K562 (cell line): Measurements from ENCODE around the gene SHANK1. TPM values are rescaled to one million over a fixed set of nuclear protein-coding genes. Genes with fewer than 3 reads are reported as not detected.

Experiments used
- ARNT ChIP-seq, 2 experiments: fragments of 450-650 bp; IDR thresholded peaks; 2 replicates each; pipeline ENCODE4 v1.6.1; 2016; ENCODE audit warnings: mild to moderate bottlenecking in 1 of 2
- CBFB ChIP-seq: sonication (generic); formaldehyde crosslinking; IDR thresholded peaks from 2 replicates; pipeline ENCODE4 v1.4.0; 2020; ENCODE audit warnings: mild to moderate bottlenecking, missing genetic modification reagents
- CEBPB ChIP-seq: fragments of 450-650 bp; IDR thresholded peaks from 2 replicates; pipeline ENCODE4 v1.6.1; 2016; ENCODE audit warnings: missing genetic modification characterization, missing compliant biosample characterization
- CXXC5 ChIP-seq: fragments of 250-450 bp; sonication (Bioruptor Pico); IDR thresholded peaks from 2 replicates; pipeline ENCODE4 v1.8.0; 2022; ENCODE audit warnings: inconsistent platforms, mild to moderate bottlenecking, moderate library complexity
- ETV5 ChIP-seq: sonication (generic); formaldehyde crosslinking; IDR thresholded peaks from 2 replicates; pipeline ENCODE4 v1.4.0; 2020; ENCODE audit warnings: low read depth, mild to moderate bottlenecking, missing genetic modification reagents
- FOXJ2 ChIP-seq: fragments of 200-800 bp; sonication (Bioruptor generic); IDR thresholded peaks from 2 replicates; pipeline ENCODE4 v1.6.1; 2016; ENCODE audit warnings: missing genetic modification characterization, missing compliant biosample characterization
- FOXK1 ChIP-seq: sonication (generic); formaldehyde crosslinking; IDR thresholded peaks from 2 replicates; pipeline ENCODE4 v1.8.0; 2022; ENCODE audit warnings: missing genetic modification reagents, mild to moderate bottlenecking, borderline replicate concordance
- FOXK2 ChIP-seq, 2 experiments: fragments of 450-650 bp; IDR thresholded peaks in 1 of 2; conservative IDR thresholded peaks in 1 of 2; 2 replicates each; pipeline ENCODE4 v1.6.1; 2016; ENCODE audit warnings: low read depth in 2 of 2, mild to moderate bottlenecking in 1 of 2
- HDAC2 ChIP-seq: fragments of 450-650 bp; IDR thresholded peaks from 2 replicates; pipeline ENCODE4 v1.6.1; 2016; ENCODE audit warnings: mild to moderate bottlenecking
- HMGN3 ChIP-seq: IDR thresholded peaks from 2 replicates; pipeline ENCODE4 v1.6.1; 2011; ENCODE audit warnings: borderline replicate concordance, low read depth, mild to moderate bottlenecking, mixed read lengths, low read length; ENCODE audit not compliant: insufficient read length; ENCODE audit errors: extremely low read depth
- NBN ChIP-seq: fragments of 450-650 bp; IDR thresholded peaks from 2 replicates; pipeline ENCODE4 v1.6.1; 2016; ENCODE audit warnings: low read depth, mild to moderate bottlenecking
- NFE2 ChIP-seq: IDR thresholded peaks from 2 replicates; pipeline ENCODE4 v1.6.1; 2014; ENCODE audit warnings: antibody characterized with exemption, low read depth
- NFIX ChIP-seq: fragments of 250-450 bp; sonication (Bioruptor Pico); IDR thresholded peaks from 2 replicates; pipeline ENCODE4 v1.4.0; 2020; ENCODE audit warnings: low read depth, mild to moderate bottlenecking, moderate library complexity
- PKNOX1 ChIP-seq: fragments of 450-650 bp; IDR thresholded peaks from 2 replicates; pipeline ENCODE4 v1.6.1; 2016
- SMARCB1 ChIP-seq: IDR thresholded peaks from 2 replicates; pipeline ENCODE4 v1.6.1; 2011; ENCODE audit warnings: improper control_type of control experiment, low read depth; ENCODE audit not compliant: insufficient read length
- SMARCC2 ChIP-seq: fragments of 450-650 bp; IDR thresholded peaks from 2 replicates; pipeline ENCODE4 v1.6.1; 2017; ENCODE audit warnings: antibody characterized with exemption, moderate library complexity, mild to moderate bottlenecking, low read depth
- SNIP1 ChIP-seq: fragments of 450-650 bp; IDR thresholded peaks from 2 replicates; pipeline ENCODE4 v1.7.1; 2017; ENCODE audit warnings: low read depth, mild to moderate bottlenecking
- ZFPM2 ChIP-seq: fragments of 250-450 bp; sonication (Bioruptor Pico); IDR thresholded peaks from 2 replicates; pipeline ENCODE4 v1.5.1; 2022; ENCODE audit warnings: mild to moderate bottlenecking
- ZNF311 ChIP-seq: fragments of 250-450 bp; sonication (Bioruptor Pico); IDR thresholded peaks from 2 replicates; pipeline ENCODE4 v1.4.0; 2020; ENCODE audit warnings: mild to moderate bottlenecking, moderate library complexity
- ZNF57 ChIP-seq: fragments of 450-650 bp; formaldehyde crosslinking; IDR thresholded peaks from 2 replicates; pipeline ENCODE4 v1.4.0; 2020; ENCODE audit warnings: mild to moderate bottlenecking, moderate library complexity
- polyA plus RNA-seq, 8 experiments: library from polyadenylated mRNA; depleted of rRNA in 4 of 8; stranded (reverse) in 5 of 8; unstranded in 3 of 8; fragments of >200 nt; fragmentation: Nextera tagmentation in 2 of 8; fragmentation: Illumina TruSeq in 1 of 8; extraction: Ambion mirVana in 2 of 8; extraction: Trizol in 1 of 8; gene quantifications; 2 replicates each; pipeline versions ENCODE4 v1.2.1 to v1.2.3, GENCODE V29; 2011 to 2014; ENCODE audit warnings: inconsistent platforms in 1 of 8, missing spikeins in 1 of 8
- total RNA-seq, 7 experiments: library from RNA; depleted of rRNA in 6 of 7; stranded (reverse); fragments of >200 nt in 6 of 7; fragmentation: Illumina TruSeq in 2 of 7; extraction: Trizol in 2 of 7; gene quantifications; 2 replicates each; pipeline versions ENCODE4 v1.2.1 to v1.2.3, GENCODE V29; 2011 to 2021; ENCODE audit warnings: low replicate concordance in 1 of 7
- TF ChIP-seq, protein P1 (sequence below): fragments of 450-650 bp; formaldehyde crosslinking; IDR thresholded peaks from 2 replicates; pipeline ENCODE4 v1.4.0; 2022; ENCODE audit warnings: missing genetic modification characterization
- TF ChIP-seq, protein P2 (sequence below): sonication (generic); formaldehyde crosslinking; IDR thresholded peaks from 2 replicates; pipeline ENCODE4 v1.8.1; 2023; ENCODE audit warnings: mild to moderate bottlenecking, missing genetic modification reagents

The SHANK1 gene
- total and polyA plus RNA-seq, 9 of the 15 experiments (the other 6 are each of a cell fraction or from before 2014, with no cell fraction given) = 0.33 to 1.3 (median 0.55) TPM; not detected in 2

DNA sequence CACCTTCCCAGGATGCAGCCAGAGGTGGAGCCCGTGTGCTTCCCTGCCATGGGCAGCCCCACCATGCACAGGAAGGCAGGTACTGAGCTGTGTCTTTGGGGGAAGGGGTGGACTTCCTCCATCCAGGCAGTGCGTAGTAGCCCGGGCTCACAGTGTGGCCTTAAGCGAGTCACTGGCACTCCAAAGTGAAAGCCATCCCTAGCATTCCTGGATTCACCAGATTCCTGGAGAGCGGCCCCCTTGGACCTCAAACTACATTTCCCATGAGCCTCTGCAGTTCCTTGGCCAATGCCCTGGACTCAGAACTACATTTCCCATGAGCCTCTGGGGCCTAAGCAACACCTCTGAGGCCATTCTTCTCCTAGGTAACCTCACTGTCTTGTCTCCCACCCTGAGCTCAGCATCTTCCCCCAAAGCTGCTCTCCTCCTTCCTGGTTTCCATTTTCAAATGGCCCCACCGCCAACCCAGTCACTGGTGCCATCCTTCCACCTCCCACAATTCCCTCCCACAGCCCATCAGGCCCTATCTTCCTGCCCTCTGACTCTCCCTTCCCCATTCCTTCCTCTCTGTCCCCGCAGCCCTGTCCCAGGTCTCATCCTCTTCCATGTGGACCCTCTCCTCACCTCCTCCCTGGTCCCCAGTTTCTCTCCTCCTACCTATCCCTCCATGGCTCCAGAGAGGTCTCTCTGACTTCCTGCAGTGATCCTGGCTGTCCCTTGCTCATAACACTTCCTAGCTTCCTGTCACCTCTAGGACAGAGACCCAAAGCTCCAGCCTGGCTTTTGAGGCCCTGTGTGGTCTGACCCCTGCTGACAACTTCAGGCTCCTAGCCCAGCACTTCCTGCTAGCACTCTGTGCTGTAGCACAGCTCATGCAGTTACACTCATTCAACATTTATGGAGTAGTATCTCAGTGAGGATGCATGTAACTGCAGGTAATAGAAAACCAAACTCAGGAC, 69.9 kb downstream of the SHANK1 start, which contains the start of gene C19orf81 (continued):
- TF ChIP-seq CXXC5 (0 out of 2 replicates have a peak, but pooled peaks have one; percentile 32), ARNT (IDR thresholded peaks at IDR 0.05) (peak in 1 of 2 experiments; percentile 70; a peak in 2 of 4 replicates), FOXK2 (conservative IDR thresholded peaks at IDR 0.05 in 1 of 2, IDR thresholded peaks at IDR 0.05 in 1 of 2; ENCODE audit: low read depth in 2 of 2) (peak; percentile 58 to 65; a peak in 2 of 4 replicates), SNIP1 (peak; percentile 39; the same call in 1 of the 2 replicates), CEBPB (tag) (0 out of 2 replicates have a peak, but pooled peaks have one; percentile 12), FOXJ2 (0 out of 2 replicates have a peak, but pooled peaks have one; percentile 36), FOXK1 (CRISPR knock-in tag) (no peak), ETV5 (CRISPR knock-in tag) (no peak), PKNOX1 (0 out of 2 replicates have a peak, but pooled peaks have one; percentile 20), NFIX (no peak), CBFB (CRISPR knock-in tag) (no peak), ZNF311 (CRISPR knock-in tag) (peak; percentile 70), NBN (no peak), HDAC2 (peak; percentile 57; the same call in 1 of the 2 replicates), HMGN3 (no peak), SMARCB1 (no peak), SMARCC2 (no peak), ZFPM2 (no peak), ZNF57 (no peak), NFE2 (no peak)
- TF ChIP-seq, protein P1, sequence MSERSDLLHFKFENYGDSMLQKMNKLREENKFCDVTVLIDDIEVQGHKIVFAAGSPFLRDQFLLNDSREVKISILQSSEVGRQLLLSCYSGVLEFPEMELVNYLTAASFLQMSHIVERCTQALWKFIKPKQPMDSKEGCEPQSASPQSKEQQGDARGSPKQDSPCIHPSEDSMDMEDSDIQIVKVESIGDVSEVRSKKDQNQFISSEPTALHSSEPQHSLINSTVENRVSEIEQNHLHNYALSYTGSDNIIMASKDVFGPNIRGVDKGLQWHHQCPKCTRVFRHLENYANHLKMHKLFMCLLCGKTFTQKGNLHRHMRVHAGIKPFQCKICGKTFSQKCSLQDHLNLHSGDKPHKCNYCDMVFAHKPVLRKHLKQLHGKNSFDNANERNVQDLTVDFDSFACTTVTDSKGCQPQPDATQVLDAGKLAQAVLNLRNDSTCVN (CRISPR knock-in tag) = peak; percentile 84
- TF ChIP-seq, protein P2, sequence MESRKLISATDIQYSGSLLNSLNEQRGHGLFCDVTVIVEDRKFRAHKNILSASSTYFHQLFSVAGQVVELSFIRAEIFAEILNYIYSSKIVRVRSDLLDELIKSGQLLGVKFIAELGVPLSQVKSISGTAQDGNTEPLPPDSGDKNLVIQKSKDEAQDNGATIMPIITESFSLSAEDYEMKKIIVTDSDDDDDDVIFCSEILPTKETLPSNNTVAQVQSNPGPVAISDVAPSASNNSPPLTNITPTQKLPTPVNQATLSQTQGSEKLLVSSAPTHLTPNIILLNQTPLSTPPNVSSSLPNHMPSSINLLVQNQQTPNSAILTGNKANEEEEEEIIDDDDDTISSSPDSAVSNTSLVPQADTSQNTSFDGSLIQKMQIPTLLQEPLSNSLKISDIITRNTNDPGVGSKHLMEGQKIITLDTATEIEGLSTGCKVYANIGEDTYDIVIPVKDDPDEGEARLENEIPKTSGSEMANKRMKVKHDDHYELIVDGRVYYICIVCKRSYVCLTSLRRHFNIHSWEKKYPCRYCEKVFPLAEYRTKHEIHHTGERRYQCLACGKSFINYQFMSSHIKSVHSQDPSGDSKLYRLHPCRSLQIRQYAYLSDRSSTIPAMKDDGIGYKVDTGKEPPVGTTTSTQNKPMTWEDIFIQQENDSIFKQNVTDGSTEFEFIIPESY = no peak
